Glutamatergic neuron (in vitro differentiated cells): Measurements from ENCODE around the gene NEK3. TPM values are rescaled to one million over a fixed set of nuclear protein-coding genes. Genes with fewer than 3 reads are reported as not detected.
"Not testable (repeated sequence)": the region's sequence is repeated elsewhere in the genome, so short reads cannot be mapped to it uniquely, and the experiment has no call there.

ENCODE experiments used
- DNase-seq: peaks from one replicate; pipeline ENCODE4 v3.0.0; 2022
- H3K27ac Mint-ChIP-seq: one replicate; pipeline ENCODE4 v1.8.0; 2020; ENCODE audit warnings: mild to moderate bottlenecking, mixed read lengths, inconsistent platforms; ENCODE audit not compliant: unreplicated experiment
- H3K27me3 Mint-ChIP-seq: one replicate; pipeline ENCODE4 v1.8.0; 2020; ENCODE audit warnings: mild to moderate bottlenecking, moderate library complexity, mixed read lengths, inconsistent platforms; ENCODE audit not compliant: unreplicated experiment
- H3K36me3 Mint-ChIP-seq: one replicate; pipeline ENCODE4 v1.8.0; 2020; ENCODE audit warnings: mild to moderate bottlenecking, mixed read lengths, inconsistent platforms; ENCODE audit not compliant: unreplicated experiment
- H3K4me1 Mint-ChIP-seq: one replicate; pipeline ENCODE4 v1.8.0; 2020; ENCODE audit warnings: mild to moderate bottlenecking, low read depth, mixed read lengths, inconsistent platforms; ENCODE audit not compliant: unreplicated experiment
- H3K4me3 Mint-ChIP-seq: one replicate; pipeline ENCODE4 v1.8.0; 2020; ENCODE audit warnings: mild to moderate bottlenecking, mixed read lengths, inconsistent platforms; ENCODE audit not compliant: unreplicated experiment
- H3K9me3 Mint-ChIP-seq: one replicate; pipeline ENCODE4 v1.8.0; 2020; ENCODE audit warnings: mild to moderate bottlenecking, moderate library complexity, mixed read lengths, inconsistent platforms; ENCODE audit not compliant: unreplicated experiment
- long read RNA-seq: library from polyadenylated mRNA; unstranded; transcript quantifications from one replicate; pipeline ENCODE4 v2.0.0, GENCODE V29; 2020; ENCODE audit not compliant: unreplicated experiment
- total RNA-seq: library from RNA; stranded (reverse); fragmentation: NEBNext Ultra II Directional; extraction: Animal tissue kit (Norgen Biotek cat#: 25700); gene quantifications from one replicate; pipeline ENCODE4 v1.2.1, GENCODE V29; 2021; ENCODE audit not compliant: unreplicated experiment
- TF ChIP-seq, protein P1 (sequence below): fragments of 200-600 bp; sonication (generic); IDR thresholded peaks from one replicate; pipeline ENCODE4 v1.5.0; 2021; ENCODE audit not compliant: partially characterized antibody, unreplicated experiment

The NEK3 gene, protein sequence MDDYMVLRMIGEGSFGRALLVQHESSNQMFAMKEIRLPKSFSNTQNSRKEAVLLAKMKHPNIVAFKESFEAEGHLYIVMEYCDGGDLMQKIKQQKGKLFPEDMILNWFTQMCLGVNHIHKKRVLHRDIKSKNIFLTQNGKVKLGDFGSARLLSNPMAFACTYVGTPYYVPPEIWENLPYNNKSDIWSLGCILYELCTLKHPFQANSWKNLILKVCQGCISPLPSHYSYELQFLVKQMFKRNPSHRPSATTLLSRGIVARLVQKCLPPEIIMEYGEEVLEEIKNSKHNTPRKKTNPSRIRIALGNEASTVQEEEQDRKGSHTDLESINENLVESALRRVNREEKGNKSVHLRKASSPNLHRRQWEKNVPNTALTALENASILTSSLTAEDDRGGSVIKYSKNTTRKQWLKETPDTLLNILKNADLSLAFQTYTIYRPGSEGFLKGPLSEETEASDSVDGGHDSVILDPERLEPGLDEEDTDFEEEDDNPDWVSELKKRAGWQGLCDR
- total RNA-seq = 54.8 TPM
- long read RNA-seq, transcript NEK3-205 (16 exons, 2,396 nt) = major isoform, 5 of 13 reads
- long read RNA-seq, partial matches to known transcripts = 3 of 13 reads
- long read RNA-seq, other reads (novel, unspliced or antisense) = 4 of 13 reads

DNA sequence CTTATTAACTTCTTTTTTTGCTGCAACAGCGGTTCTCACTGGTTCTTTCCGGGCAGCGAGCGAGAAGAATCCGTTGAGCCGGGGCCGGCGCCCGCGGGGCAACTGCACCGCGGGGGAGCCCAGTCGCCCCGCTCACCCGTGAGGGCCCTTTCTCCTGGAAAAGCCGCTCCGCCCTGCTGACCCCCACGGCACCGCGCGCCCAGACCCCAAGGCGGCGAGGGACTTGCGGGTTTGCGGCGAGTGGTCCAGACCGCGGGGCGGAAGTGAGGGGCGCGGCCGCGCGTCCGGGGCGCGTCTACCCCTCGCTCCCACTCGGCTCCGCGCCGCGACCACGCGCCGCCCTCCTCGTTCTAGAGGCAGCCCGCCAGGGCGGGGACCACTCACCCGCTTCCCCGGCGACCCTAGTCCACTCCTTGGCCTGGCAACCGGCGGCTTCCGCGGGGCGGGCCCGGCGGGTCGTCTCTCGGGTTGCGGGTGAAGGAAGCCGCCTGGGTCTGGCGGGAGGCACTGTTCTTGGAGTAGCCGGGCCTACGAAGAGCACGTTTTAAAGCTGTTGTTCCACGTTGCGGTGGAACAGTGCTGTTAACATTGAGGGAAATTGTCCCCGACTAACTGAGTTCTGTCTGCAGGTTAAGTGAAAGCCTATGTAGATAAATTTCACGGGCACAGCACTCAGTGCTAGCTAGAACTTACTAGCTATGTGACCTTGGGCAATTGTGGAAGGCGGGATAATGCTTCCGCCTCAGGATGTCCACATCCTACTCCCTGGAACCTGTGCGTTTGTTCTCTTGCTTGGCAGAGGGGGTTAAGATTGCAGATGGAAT, at the start of gene NEK3:
Gene NEK3 (minus strand): TSS at position 439 of the 824 bp plus-strand sequence. CDS start 3,406 bp downstream, outside the sequence.
- peak; percentile 88 for DNase-seq
- Mint-ChIP-seq H3K36me3 (no peaks in the 10 kb centered on the region), H3K4me1 (peaks cover 5% of the 10 kb centered on the region), H3K27me3 (no peaks in the 10 kb centered on the region), H3K27ac (peak within 1 kb of the TSS; percentile 45), H3K4me3 (peak within 1 kb of the TSS; percentile 92), H3K9me3 (peaks cover 3% of the 10 kb centered on the region)
- TF ChIP-seq, protein P1, sequence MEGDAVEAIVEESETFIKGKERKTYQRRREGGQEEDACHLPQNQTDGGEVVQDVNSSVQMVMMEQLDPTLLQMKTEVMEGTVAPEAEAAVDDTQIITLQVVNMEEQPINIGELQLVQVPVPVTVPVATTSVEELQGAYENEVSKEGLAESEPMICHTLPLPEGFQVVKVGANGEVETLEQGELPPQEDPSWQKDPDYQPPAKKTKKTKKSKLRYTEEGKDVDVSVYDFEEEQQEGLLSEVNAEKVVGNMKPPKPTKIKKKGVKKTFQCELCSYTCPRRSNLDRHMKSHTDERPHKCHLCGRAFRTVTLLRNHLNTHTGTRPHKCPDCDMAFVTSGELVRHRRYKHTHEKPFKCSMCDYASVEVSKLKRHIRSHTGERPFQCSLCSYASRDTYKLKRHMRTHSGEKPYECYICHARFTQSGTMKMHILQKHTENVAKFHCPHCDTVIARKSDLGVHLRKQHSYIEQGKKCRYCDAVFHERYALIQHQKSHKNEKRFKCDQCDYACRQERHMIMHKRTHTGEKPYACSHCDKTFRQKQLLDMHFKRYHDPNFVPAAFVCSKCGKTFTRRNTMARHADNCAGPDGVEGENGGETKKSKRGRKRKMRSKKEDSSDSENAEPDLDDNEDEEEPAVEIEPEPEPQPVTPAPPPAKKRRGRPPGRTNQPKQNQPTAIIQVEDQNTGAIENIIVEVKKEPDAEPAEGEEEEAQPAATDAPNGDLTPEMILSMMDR = no peak

DNA sequence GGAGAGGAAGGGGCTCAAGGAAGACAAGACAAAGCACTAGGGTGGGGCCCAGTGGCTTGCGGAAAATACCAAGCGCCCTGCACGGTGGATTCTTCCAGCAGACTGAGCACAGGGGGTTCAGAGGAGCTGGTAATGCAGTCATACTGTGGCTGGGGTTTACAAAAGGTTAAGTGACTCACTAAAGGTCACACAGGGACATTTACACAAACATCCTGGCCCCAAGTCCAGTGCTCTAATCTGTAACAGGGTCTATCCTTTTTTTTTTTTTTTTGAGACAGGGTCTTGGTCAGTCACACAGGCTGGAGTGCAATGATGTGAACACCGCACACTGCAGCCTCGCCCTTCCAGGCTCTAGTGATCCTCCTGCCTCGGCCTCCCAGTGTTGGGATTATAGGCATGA, 49.0 kb upstream of the NEK3 start:
- not testable (repeated sequence) for H3K27me3 Mint-ChIP-seq, H3K27ac Mint-ChIP-seq, DNase-seq, H3K4me1 Mint-ChIP-seq, H3K4me3 Mint-ChIP-seq, H3K9me3 Mint-ChIP-seq, H3K36me3 Mint-ChIP-seq

DNA sequence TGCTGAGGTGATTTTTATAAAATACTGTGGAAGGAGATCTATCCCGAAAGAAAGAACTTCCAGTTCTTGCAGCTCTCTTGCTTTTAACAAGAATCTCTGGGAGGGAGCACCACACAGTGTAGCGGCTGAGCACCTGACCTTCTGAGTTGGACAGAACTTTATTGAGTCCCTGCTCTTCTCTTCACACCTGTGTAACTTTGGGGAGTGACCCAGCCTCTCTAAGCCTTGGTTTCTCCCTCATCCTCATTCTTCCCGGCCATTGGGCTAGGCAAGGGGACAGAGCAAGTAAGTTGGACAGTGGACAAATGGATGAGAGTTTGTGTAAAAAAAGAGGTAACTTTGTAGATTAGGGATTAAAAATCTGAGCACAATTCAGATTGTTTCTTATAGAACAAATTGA, 48.5 kb upstream of the NEK3 start:
- DNase-seq, H3K27me3 Mint-ChIP-seq, H3K9me3 Mint-ChIP-seq, H3K27ac Mint-ChIP-seq, H3K4me3 Mint-ChIP-seq, H3K36me3 Mint-ChIP-seq, H3K4me1 Mint-ChIP-seq: not testable (repeated sequence)

DNA sequence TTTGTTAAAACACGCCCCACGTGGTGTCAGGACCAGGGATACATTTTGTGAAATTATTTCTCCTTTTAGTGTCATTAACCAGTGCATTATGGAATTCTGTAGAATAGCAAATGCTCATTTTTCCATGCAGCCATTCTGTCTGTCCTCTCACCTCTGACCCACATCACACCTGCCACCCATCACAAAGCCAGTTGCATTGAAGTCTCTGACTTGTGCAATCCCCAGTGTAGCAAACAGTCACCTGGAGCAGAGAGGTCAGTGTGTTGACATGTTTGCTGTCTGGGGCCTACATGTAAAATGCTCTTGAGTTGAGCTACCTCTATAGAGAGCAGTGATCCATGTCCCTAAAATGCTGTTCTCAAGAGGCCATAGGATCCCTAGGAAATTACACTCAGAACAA, 47.9 kb upstream of the NEK3 start:
- not testable (repeated sequence) for H3K27me3 Mint-ChIP-seq, DNase-seq, H3K4me1 Mint-ChIP-seq, H3K36me3 Mint-ChIP-seq, H3K27ac Mint-ChIP-seq, H3K4me3 Mint-ChIP-seq, H3K9me3 Mint-ChIP-seq

DNA sequence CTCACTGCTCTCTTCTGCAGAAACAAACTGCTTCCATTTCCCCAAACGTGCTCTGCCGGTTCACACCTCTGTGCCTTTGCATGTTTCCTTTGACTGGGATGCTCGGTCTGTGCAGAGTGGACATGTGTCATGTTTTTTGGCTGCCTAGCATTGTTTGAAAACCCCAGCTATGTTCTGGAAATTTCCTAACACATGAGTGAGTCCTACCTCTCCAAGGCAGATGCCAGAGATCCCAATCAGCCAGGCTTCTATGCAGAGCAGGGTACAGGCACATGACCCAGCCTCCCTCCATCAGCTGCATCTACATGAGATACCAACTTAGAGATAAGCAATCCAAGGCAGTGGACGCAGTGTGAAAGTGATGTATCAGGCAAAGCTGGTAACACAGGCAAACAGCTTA, 45.1 kb upstream of the NEK3 start:
- H3K36me3 Mint-ChIP-seq, H3K27ac Mint-ChIP-seq, DNase-seq, H3K27me3 Mint-ChIP-seq, H3K4me1 Mint-ChIP-seq, H3K9me3 Mint-ChIP-seq, H3K4me3 Mint-ChIP-seq: not testable (repeated sequence)

DNA sequence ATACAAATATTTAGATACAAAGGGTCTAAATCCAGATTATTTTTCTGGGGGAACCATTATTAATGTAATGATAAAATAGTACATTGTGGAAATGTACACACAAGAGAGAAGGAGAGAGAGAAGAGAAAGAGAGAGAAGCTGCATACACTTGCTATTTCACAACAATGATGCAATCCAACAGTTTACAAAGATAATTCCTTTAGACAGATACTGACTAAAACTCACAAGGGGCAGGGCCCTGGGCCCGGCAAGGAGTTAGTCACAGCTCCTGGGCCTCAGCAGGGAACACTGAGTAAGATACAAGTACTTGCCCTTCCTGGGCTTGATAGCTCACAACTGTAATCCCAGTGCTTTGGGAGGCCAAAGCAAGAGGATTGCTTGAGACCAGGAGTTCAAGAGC, 44.5 kb upstream of the NEK3 start:
- H3K9me3 Mint-ChIP-seq, H3K4me3 Mint-ChIP-seq, H3K27me3 Mint-ChIP-seq, H3K4me1 Mint-ChIP-seq, H3K36me3 Mint-ChIP-seq, H3K27ac Mint-ChIP-seq, DNase-seq: not testable (repeated sequence)

DNA sequence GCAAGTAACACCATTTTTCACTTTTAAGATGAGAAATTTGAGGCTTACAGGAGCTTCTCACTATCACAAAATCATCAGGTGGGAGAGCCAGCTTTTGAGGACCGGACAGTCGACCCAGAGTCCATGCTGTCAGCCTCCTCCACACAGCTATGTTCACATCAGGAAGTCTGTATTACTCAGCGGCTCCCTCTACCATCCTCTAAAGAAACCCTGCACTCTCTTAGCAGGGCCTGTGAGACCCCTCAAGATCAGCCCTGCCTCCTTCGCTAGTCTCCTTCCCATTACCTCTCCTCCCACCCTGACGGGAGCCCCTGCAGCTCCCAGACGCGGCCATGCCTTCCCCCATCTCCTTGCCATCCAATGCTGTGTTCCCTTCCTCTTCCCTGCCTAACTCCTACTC, 43.1 kb upstream of the NEK3 start:
- H3K9me3 Mint-ChIP-seq, H3K36me3 Mint-ChIP-seq, H3K4me1 Mint-ChIP-seq, H3K4me3 Mint-ChIP-seq, H3K27ac Mint-ChIP-seq, H3K27me3 Mint-ChIP-seq, DNase-seq: not testable (repeated sequence)

DNA sequence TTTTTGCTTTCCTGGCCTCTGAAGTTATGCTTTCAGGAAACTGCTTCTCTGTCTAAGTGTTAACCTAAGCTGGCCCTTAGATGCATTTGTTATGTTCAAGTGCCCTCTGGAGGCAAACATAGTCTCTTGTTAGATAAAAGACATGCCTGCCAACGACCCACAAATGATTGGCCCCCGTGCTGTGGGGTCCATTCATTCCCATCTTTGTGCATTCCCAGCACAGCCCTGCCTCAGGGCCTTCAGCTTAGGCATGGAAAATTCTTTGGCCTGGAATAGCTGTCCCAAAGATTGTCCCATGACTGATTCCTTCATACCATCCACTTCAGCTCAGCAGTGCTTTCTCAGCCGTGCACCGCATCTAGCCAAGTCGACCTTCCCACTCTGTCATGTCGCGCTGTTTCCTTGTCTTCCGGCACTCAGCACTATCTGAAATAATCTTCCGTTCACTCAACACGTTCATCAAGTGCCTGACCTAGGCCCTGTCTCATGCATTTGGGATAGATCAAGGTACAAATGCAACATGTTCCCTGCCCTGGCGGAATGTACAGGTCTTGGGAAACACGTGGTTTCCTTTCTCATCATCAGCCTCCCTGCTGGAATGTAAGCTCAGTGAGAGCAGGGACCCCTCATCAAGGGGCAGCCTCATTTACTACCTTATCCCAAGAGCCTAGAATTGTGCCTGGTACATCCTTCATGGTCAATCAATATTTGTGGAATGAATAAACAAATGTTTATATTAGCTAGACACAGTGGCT, 42.2 kb upstream of the NEK3 start:
- H3K36me3 Mint-ChIP-seq, H3K27me3 Mint-ChIP-seq, H3K4me3 Mint-ChIP-seq, DNase-seq, H3K9me3 Mint-ChIP-seq, H3K4me1 Mint-ChIP-seq, H3K27ac Mint-ChIP-seq: not testable (repeated sequence)
